NAMALWA (cell line): ENCODE data around the gene MS4A4E.
A peak's percentile ranks its signal among the peaks of the same experiment; 100 is the strongest.
"Not testable (repeated sequence)": the region's sequence is repeated elsewhere in the genome, so short reads cannot be mapped to it uniquely, and the experiment has no call there.

Experiments used
- DNase-seq: peaks from one replicate; pipeline ENCODE4 v3.0.0-alpha.2; 2015; ENCODE audit warnings: low spot score

MS4A4E gene

GRCh38 chr11:60170566-60170965, 72.4 kb downstream of the MS4A4E start:
- DNase-seq = no peak

GRCh38 chr11:60169264-60169915, 73.5 kb downstream of the MS4A4E start:
- DNase-seq = peak; percentile 49

- no peak for DNase-seq
Observed at GRCh38 chr11:60168306-60168705, 74.6 kb downstream of the MS4A4E start.

- no peak for DNase-seq
Observed at GRCh38 chr11:60165951-60166350, 77.0 kb downstream of the MS4A4E start.

GRCh38 chr11:60165538-60165937, 77.4 kb downstream of the MS4A4E start:
- DNase-seq = no peak

- no peak for DNase-seq
Observed at GRCh38 chr11:60164550-60165075, 78.3 kb downstream of the MS4A4E start.

GRCh38 chr11:60161766-60162165, 81.2 kb downstream of the MS4A4E start:
- no peak for DNase-seq

- no peak for DNase-seq
Observed at GRCh38 chr11:60161107-60161506, 81.8 kb downstream of the MS4A4E start.

- no peak for DNase-seq
Observed at GRCh38 chr11:60159868-60160267, 83.1 kb downstream of the MS4A4E start.

- no peak for DNase-seq
Observed at GRCh38 chr11:60159284-60159683, 83.7 kb downstream of the MS4A4E start.

GRCh38 chr11:60158636-60159035, 84.3 kb downstream of the MS4A4E start:
- no peak for DNase-seq

- DNase-seq = no peak
Observed at GRCh38 chr11:60155931-60156330, 87.0 kb downstream of the MS4A4E start.

- not testable (repeated sequence) for DNase-seq
Observed at GRCh38 chr11:60152727-60153126, 90.2 kb downstream of the MS4A4E start.

GRCh38 chr11:60150279-60150678, 92.7 kb downstream of the MS4A4E start:
- no peak for DNase-seq
